Measurements from ENCODE around the gene ANKRD13D.

Gene ANKRD13D

GRCh38 chr11:67301951-67302516, 12.9 kb downstream of the ANKRD13D start:
- H3K9me3 ChIP-seq (ENCODE audit: control insufficient read depth, insufficient read depth, low read length), result no peaks in the 10 kb centered on the region
- H3K36me3 ChIP-seq (ENCODE audit: control insufficient read depth, insufficient read depth, low read length), result peaks cover 26% of the 10 kb centered on the region
- H3K27ac ChIP-seq (ENCODE audit: low read depth, low read length), result peak overlapping the region; percentile 57
- no peak overlapping the region for H3K9ac ChIP-seq (ENCODE audit: low read depth, low read length)
- H3K4me1 ChIP-seq (ENCODE audit: control insufficient read depth, insufficient read depth, low read length), result peaks cover 12% of the 10 kb centered on the region
- H3K27me3 ChIP-seq (ENCODE audit: control insufficient read depth, insufficient read depth, low read length), result no peaks in the 10 kb centered on the region
- peak overlapping the region; percentile 86 for H3K4me3 ChIP-seq (ENCODE audit: low read depth, low read length)

DNA sequence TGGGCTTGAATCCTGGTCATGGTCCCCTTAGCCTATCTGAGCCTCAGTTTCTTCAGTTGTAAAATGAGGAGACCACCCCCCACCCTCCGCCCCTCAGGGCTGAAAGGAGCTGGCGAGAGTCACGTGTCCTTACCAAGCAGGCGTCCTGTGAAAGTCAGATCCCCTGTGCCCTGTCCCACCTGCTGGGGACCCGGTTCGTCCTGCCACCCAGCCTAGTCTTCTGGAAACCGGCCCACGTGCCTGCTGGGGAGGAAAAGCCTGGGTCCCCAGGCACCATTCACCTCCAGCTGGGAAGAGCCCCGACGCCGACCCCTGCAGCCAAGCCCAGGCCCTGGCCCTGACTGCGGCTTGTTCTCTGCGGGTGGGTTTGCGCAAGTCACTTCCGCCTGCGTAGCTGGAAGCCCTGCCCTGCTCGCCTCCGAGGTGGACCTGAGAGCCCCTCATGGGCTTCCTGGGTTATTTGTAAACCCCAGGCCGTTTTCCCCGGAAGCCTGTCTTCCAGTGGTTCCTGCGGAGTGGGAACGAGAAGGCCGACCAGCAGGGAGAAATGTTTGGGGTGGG, 13.5 kb downstream of the ANKRD13D start:
- Histone ChIP-seq H3K9ac (ENCODE audit: low read depth, low read length) (peak overlapping the region; percentile 56), H3K4me3 (ENCODE audit: low read depth, low read length) (peak overlapping the region; percentile 86), H3K27ac (ENCODE audit: low read depth, low read length) (peak overlapping the region; percentile 57)

GRCh38 chr11:67303132-67303834, 14.2 kb downstream of the ANKRD13D start, which contains the start of gene SSH3:
TSS of gene SSH3 (plus strand) at chr11:67303530. CDS start at chr11:67303626, 96 bp downstream.
- H3K27ac ChIP-seq (ENCODE audit: low read depth, low read length), result peak within 1 kb of the TSS; percentile 57
- peak within 1 kb of the TSS; percentile 56 for H3K9ac ChIP-seq (ENCODE audit: low read depth, low read length)
- H3K36me3 ChIP-seq (ENCODE audit: control insufficient read depth, insufficient read depth, low read length), result peaks cover 28% of the 10 kb centered on the region
- H3K4me1 ChIP-seq (ENCODE audit: control insufficient read depth, insufficient read depth, low read length), result peaks cover 12% of the 10 kb centered on the region
- peak within 1 kb of the TSS; percentile 86 for H3K4me3 ChIP-seq (ENCODE audit: low read depth, low read length)
- H3K9me3 ChIP-seq (ENCODE audit: control insufficient read depth, insufficient read depth, low read length), result no peaks in the 10 kb centered on the region
- H3K27me3 ChIP-seq (ENCODE audit: control insufficient read depth, insufficient read depth, low read length), result no peaks in the 10 kb centered on the region

More for the DNA sequence above, 13.5 kb downstream of the ANKRD13D start:
- Histone ChIP-seq H3K36me3 (ENCODE audit: control insufficient read depth, insufficient read depth, low read length) (peaks cover 26% of the 10 kb centered on the region), H3K4me1 (ENCODE audit: control insufficient read depth, insufficient read depth, low read length) (peaks cover 12% of the 10 kb centered on the region), H3K27me3 (ENCODE audit: control insufficient read depth, insufficient read depth, low read length) (no peaks in the 10 kb centered on the region), H3K9me3 (ENCODE audit: control insufficient read depth, insufficient read depth, low read length) (no peaks in the 10 kb centered on the region)

GRCh38 chr11:67303835-67304411, 14.8 kb downstream of the ANKRD13D start:
- peaks cover 12% of the 10 kb centered on the region for H3K4me1 ChIP-seq (ENCODE audit: control insufficient read depth, insufficient read depth, low read length)
- peak overlapping the region; percentile 18 for H3K27ac ChIP-seq (ENCODE audit: low read depth, low read length)
- no peak overlapping the region for H3K9ac ChIP-seq (ENCODE audit: low read depth, low read length)
- H3K27me3 ChIP-seq (ENCODE audit: control insufficient read depth, insufficient read depth, low read length), result no peaks in the 10 kb centered on the region
- peaks cover 29% of the 10 kb centered on the region for H3K36me3 ChIP-seq (ENCODE audit: control insufficient read depth, insufficient read depth, low read length)
- H3K9me3 ChIP-seq (ENCODE audit: control insufficient read depth, insufficient read depth, low read length), result no peaks in the 10 kb centered on the region
- peak overlapping the region; percentile 86 for H3K4me3 ChIP-seq (ENCODE audit: low read depth, low read length)

GRCh38 chr11:67304511-67305113, 15.5 kb downstream of the ANKRD13D start:
- H3K9ac ChIP-seq (ENCODE audit: low read depth, low read length), result no peak overlapping the region
- H3K36me3 ChIP-seq (ENCODE audit: control insufficient read depth, insufficient read depth, low read length), result peaks cover 28% of the 10 kb centered on the region
- no peaks in the 10 kb centered on the region for H3K9me3 ChIP-seq (ENCODE audit: control insufficient read depth, insufficient read depth, low read length)
- peaks cover 12% of the 10 kb centered on the region for H3K4me1 ChIP-seq (ENCODE audit: control insufficient read depth, insufficient read depth, low read length)
- H3K4me3 ChIP-seq (ENCODE audit: low read depth, low read length), result peak overlapping the region; percentile 86
- no peak overlapping the region for H3K27ac ChIP-seq (ENCODE audit: low read depth, low read length)
- no peaks in the 10 kb centered on the region for H3K27me3 ChIP-seq (ENCODE audit: control insufficient read depth, insufficient read depth, low read length)

DNA sequence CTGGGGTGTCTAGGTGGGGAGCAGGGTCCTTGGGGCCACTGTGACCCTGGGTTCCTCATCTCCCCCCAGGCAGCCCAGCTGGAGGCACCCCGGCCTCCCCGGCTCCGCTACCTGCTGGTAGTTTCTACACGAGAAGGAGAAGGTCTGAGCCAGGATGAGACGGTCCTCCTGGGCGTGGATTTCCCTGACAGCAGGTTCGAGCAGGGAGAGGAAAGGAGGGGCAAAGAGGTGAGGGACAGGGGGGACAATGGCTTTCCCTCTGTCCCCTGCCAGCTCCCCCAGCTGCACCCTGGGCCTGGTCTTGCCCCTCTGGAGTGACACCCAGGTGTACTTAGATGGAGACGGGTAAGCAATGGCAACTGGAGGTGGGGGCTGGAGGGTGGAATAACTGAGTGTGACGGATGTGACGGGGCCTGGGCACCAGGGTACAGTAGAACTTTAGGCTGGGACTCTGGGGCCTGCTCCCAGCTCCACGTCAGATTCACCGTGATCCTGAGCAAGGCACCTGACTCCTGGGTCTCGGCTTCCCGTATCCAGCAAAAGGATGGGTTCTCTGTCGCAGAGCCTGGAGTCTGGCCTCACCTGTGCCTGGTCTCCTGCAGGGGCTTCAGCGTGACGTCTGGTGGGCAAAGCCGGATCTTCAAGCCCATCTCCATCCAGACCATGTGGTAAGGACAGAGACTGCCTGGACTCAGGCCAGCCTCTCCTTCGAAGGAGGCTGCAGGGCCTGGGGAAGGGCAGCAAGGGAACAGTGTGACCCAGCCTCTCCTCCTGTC, 17.9 kb downstream of the ANKRD13D start:
- no peak overlapping the region for H3K27ac ChIP-seq (ENCODE audit: low read depth, low read length)
- no peaks in the 10 kb centered on the region for H3K27me3 ChIP-seq (ENCODE audit: control insufficient read depth, insufficient read depth, low read length)
- no peak overlapping the region for H3K4me3 ChIP-seq (ENCODE audit: low read depth, low read length)
- H3K9me3 ChIP-seq (ENCODE audit: control insufficient read depth, insufficient read depth, low read length), result no peaks in the 10 kb centered on the region
- peaks cover 6% of the 10 kb centered on the region; the same call in 1 of the 2 replicates for H3K4me1 ChIP-seq (ENCODE audit: control insufficient read depth, insufficient read depth, low read length)
- H3K9ac ChIP-seq (ENCODE audit: low read depth, low read length), result no peak overlapping the region
- peaks cover 18% of the 10 kb centered on the region for H3K36me3 ChIP-seq (ENCODE audit: control insufficient read depth, insufficient read depth, low read length)

DNA sequence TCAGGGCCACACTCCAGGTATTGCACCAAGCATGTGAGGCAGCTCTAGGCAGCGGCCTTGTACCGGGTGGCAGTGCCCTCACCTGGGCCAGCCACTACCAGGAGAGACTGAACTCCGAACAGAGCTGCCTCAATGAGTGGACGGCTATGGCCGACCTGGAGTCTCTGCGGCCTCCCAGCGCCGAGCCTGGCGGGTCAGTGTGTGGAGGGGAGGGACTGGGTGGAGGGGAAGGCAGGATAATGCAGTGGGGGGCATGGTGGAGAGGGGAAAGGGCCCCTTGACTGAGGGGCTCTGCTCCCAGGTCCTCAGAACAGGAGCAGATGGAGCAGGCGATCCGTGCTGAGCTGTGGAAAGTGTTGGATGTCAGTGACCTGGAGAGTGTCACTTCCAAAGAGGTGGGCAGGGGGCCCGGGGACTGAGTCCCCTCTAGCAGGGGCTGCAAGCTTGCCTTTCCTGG, 18.5 kb downstream of the ANKRD13D start:
- no peak overlapping the region for H3K27ac ChIP-seq (ENCODE audit: low read depth, low read length)
- no peak overlapping the region for H3K9ac ChIP-seq (ENCODE audit: low read depth, low read length)

DNA sequence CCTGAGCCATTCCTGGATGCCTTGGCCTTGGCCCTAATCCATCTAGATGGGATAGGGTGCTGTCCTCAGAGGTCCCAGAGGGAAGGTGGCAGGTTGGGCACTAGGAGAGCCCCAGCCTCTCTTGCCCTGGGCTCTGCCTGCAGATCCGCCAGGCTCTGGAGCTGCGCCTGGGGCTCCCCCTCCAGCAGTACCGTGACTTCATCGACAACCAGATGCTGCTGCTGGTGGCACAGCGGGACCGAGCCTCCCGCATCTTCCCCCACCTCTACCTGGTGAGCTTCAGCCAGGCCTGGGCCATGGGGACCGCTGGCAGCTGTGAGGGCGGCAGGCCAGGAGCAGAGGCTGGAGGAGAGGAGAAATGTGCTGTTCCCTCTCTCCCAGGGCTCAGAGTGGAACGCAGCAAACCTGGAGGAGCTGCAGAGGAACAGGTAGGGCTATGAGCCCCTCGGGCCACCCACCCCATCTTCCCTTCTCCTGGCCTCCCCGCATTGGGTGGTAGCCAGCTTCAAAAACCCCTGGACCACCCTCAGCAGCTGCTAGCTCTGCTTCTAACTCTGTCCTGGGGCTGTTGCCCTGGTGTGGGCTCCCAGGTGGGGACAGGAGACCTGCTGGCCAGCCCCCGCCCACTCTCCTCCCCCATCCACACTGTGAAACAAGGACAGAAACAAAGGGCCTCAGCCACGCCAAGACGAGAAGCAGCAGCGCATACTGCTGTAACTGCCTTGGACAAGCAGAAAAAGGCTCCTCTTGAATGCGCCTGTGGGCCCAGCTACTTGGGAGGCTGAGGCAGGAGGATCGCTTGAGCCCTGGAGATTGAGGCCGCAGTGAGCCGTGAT, 19.1 kb downstream of the ANKRD13D start:
- Histone ChIP-seq H3K27me3 (ENCODE audit: control insufficient read depth, insufficient read depth, low read length) (no peaks in the 10 kb centered on the region), H3K4me1 (ENCODE audit: control insufficient read depth, insufficient read depth, low read length) (no peaks in the 10 kb centered on the region), H3K9ac (ENCODE audit: low read depth, low read length) (no peak overlapping the region), H3K4me3 (ENCODE audit: low read depth, low read length) (no peak overlapping the region), H3K36me3 (ENCODE audit: control insufficient read depth, insufficient read depth, low read length) (peaks cover 18% of the 10 kb centered on the region), H3K9me3 (ENCODE audit: control insufficient read depth, insufficient read depth, low read length) (no peaks in the 10 kb centered on the region), H3K27ac (ENCODE audit: low read depth, low read length) (no peak overlapping the region)

More for the DNA sequence above, 18.5 kb downstream of the ANKRD13D start:
- no peak overlapping the region for H3K4me3 ChIP-seq (ENCODE audit: low read depth, low read length)
- H3K36me3 ChIP-seq (ENCODE audit: control insufficient read depth, insufficient read depth, low read length), result peaks cover 18% of the 10 kb centered on the region
- H3K27me3 ChIP-seq (ENCODE audit: control insufficient read depth, insufficient read depth, low read length), result no peaks in the 10 kb centered on the region
- H3K9me3 ChIP-seq (ENCODE audit: control insufficient read depth, insufficient read depth, low read length), result no peaks in the 10 kb centered on the region
- H3K4me1 ChIP-seq (ENCODE audit: control insufficient read depth, insufficient read depth, low read length), result peaks cover 2% of the 10 kb centered on the region; the same call in 1 of the 2 replicates

- Histone ChIP-seq H3K9ac (ENCODE audit: low read depth, low read length) (no peak overlapping the region), H3K9me3 (ENCODE audit: control insufficient read depth, insufficient read depth, low read length) (no peaks in the 10 kb centered on the region), H3K4me3 (ENCODE audit: low read depth, low read length) (no peak overlapping the region), H3K27ac (ENCODE audit: low read depth, low read length) (no peak overlapping the region), H3K27me3 (ENCODE audit: control insufficient read depth, insufficient read depth, low read length) (no peaks in the 10 kb centered on the region), H3K4me1 (ENCODE audit: control insufficient read depth, insufficient read depth, low read length) (no peaks in the 10 kb centered on the region), H3K36me3 (ENCODE audit: control insufficient read depth, insufficient read depth, low read length) (peaks cover 18% of the 10 kb centered on the region)
Measured at GRCh38 chr11:67309166-67309565, 20.1 kb downstream of the ANKRD13D start.

All from HUES48 (cell line).